OCI-LY7 (cell line): ENCODE results near the gene SMIM12.

Experiments
- EZH2phosphoT487 ChIP-seq: fragments of 200-600 bp; sonication (generic); IDR thresholded peaks from 2 replicates; pipeline ENCODE4 v1.6.1; 2018; ENCODE audit warnings: low read depth, borderline replicate concordance, mild to moderate bottlenecking, mixed run types, antibody characterized with exemption, low read length, moderate library complexity, mixed read lengths
- TF ChIP-seq, protein P1 (sequence below): fragments of 200-600 bp; sonication (generic); conservative IDR thresholded peaks from 2 replicates; pipeline ENCODE4 v1.5.1; 2014; ENCODE audit warnings: mild to moderate bottlenecking, antibody characterized with exemption, low read length, moderate library complexity, mixed read lengths

GRCh38 chr1:34816778-34817177, 42.8 kb downstream of the SMIM12 start:
- TF ChIP-seq, protein P1, sequence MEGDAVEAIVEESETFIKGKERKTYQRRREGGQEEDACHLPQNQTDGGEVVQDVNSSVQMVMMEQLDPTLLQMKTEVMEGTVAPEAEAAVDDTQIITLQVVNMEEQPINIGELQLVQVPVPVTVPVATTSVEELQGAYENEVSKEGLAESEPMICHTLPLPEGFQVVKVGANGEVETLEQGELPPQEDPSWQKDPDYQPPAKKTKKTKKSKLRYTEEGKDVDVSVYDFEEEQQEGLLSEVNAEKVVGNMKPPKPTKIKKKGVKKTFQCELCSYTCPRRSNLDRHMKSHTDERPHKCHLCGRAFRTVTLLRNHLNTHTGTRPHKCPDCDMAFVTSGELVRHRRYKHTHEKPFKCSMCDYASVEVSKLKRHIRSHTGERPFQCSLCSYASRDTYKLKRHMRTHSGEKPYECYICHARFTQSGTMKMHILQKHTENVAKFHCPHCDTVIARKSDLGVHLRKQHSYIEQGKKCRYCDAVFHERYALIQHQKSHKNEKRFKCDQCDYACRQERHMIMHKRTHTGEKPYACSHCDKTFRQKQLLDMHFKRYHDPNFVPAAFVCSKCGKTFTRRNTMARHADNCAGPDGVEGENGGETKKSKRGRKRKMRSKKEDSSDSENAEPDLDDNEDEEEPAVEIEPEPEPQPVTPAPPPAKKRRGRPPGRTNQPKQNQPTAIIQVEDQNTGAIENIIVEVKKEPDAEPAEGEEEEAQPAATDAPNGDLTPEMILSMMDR, result no peak
- TF ChIP-seq EZH2phosphoT487, result no peak
